ENCODE data around the gene MPZ. TPM values are rescaled to one million over a fixed set of nuclear protein-coding genes. Genes with fewer than 3 reads are reported as not detected.
"Not testable (repeated sequence)": the region's sequence is repeated elsewhere in the genome, so short reads cannot be mapped to it uniquely, and the experiment has no call there.

Gene MPZ
- total and polyA plus RNA-seq, 2 donors from 2014 or later: 3.0 to 4.1 TPM

DNA sequence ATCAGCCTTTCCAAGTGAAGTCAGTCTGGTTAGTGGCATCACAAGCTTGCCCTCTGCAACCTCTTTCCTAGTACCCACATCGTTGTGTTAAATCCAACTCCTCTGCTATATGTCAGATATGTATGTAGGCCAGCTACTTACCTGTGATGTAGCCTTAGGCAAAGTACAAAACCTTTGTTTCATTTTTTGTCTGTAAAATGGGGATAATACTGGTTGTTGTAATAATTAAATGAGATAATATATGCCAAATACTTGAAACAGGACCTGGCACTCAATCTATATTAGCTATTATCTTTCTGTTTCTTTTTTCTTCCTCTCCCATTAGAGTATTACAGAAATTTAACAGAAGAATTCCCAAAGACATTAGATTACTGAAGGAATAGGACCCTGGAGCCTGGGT, 50.0 kb downstream of the MPZ start:
- Histone ChIP-seq H3K36me3 (ENCODE audit: control insufficient read depth in 2 of 3, insufficient read depth in 3 of 3, low read length in 3 of 3) (no peaks in the 10 kb centered on the region), H3K27ac (ENCODE audit: low read depth in 2 of 2, low read length in 2 of 2) (no peak overlapping the region), H3K27me3 (ENCODE audit: control insufficient read depth, insufficient read depth, low read length) (peaks cover 4% of the 10 kb centered on the region), H3K4me1 (ENCODE audit: control insufficient read depth in 2 of 3, insufficient read depth in 2 of 3, low read depth in 1 of 3, low read length in 3 of 3) (peaks cover 0 to 6% (median 0%) of the 10 kb centered on the region in 3 donors), H3K9me3 (ENCODE audit: control insufficient read depth in 2 of 3, insufficient read depth in 1 of 3, low read length in 3 of 3) (peaks cover 0 to 3% (median 0%) of the 10 kb centered on the region in 3 donors), H3K4me3 (ENCODE audit: low read length in 3 of 3) (no peak overlapping the region), H3K9ac (ENCODE audit: low read length in 3 of 3) (no peak overlapping the region)
- FAIRE-seq (no peak), DNase-seq (no peak)
- intact Hi-C loops (cut with DNase I): no loop called here
- no peak for TF ChIP-seq CTCF (IDR thresholded peaks at IDR 0.05; ENCODE audit: borderline replicate concordance, extremely low read depth, insufficient read depth)

DNA sequence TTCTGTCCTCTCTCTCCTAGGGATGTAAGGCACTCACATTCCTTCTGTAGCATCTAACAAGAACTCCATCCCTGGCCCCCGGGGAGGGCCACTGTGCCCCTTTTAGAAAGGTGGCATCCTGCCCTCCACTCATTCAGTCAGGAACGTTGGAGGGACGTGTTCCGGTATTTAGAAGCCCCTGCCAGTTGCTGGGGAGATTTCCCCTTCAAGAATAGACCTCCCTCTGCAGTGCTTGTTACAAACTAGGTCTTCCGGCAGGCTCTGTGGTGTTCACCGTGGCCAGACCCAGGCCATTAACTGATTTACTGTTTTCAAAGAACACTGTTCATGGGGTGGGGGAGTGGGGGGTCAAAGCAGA, 50.4 kb downstream of the MPZ start:
- intact Hi-C loops (cut with DNase I): no loop called here
- no peak overlapping the region for H3K9ac ChIP-seq (ENCODE audit: low read length in 3 of 3)
- no peak for FAIRE-seq
- no peak for TF ChIP-seq CTCF (IDR thresholded peaks at IDR 0.05; ENCODE audit: borderline replicate concordance, extremely low read depth, insufficient read depth)
- H3K9me3 ChIP-seq (ENCODE audit: control insufficient read depth in 2 of 3, insufficient read depth in 1 of 3, low read length in 3 of 3): peaks cover 0 to 3% (median 0%) of the 10 kb centered on the region in 3 donors
- no peaks in the 10 kb centered on the region for H3K36me3 ChIP-seq (ENCODE audit: control insufficient read depth in 2 of 3, insufficient read depth in 3 of 3, low read length in 3 of 3)
- H3K27me3 ChIP-seq (ENCODE audit: control insufficient read depth, insufficient read depth, low read length): peaks cover 4% of the 10 kb centered on the region
- peaks cover 0 to 6% (median 0%) of the 10 kb centered on the region in 3 donors for H3K4me1 ChIP-seq (ENCODE audit: control insufficient read depth in 2 of 3, insufficient read depth in 2 of 3, low read depth in 1 of 3, low read length in 3 of 3)
- DNase-seq: no peak
- H3K4me3 ChIP-seq (ENCODE audit: low read length in 3 of 3): peak overlapping the region in 1 of 3 donors; percentile 52
- H3K27ac ChIP-seq (ENCODE audit: low read depth in 2 of 2, low read length in 2 of 2): no peak overlapping the region

GRCh38 chr1:161258439-161259344, 51.1 kb downstream of the MPZ start, which contains the start of gene PCP4L1:
TSS of gene PCP4L1 (plus strand) at chr1:161258745. CDS start at chr1:161258975, 230 bp downstream.
- Histone ChIP-seq H3K9ac (ENCODE audit: low read length in 3 of 3) (no peak within 1 kb of the TSS), H3K4me3 (ENCODE audit: low read length in 3 of 3) (peak within 1 kb of the TSS in 2 of 3 donors; percentile 34 to 52), H3K9me3 (ENCODE audit: control insufficient read depth in 2 of 3, insufficient read depth in 1 of 3, low read length in 3 of 3) (peaks cover 0 to 3% (median 0%) of the 10 kb centered on the region in 3 donors), H3K27ac (ENCODE audit: low read depth in 2 of 2, low read length in 2 of 2) (no peak within 1 kb of the TSS), H3K4me1 (ENCODE audit: control insufficient read depth in 2 of 3, insufficient read depth in 2 of 3, low read depth in 1 of 3, low read length in 3 of 3) (peaks cover 0 to 6% (median 0%) of the 10 kb centered on the region in 3 donors), H3K27me3 (ENCODE audit: control insufficient read depth, insufficient read depth, low read length) (peaks cover 4% of the 10 kb centered on the region), H3K36me3 (ENCODE audit: control insufficient read depth in 2 of 3, insufficient read depth in 3 of 3, low read length in 3 of 3) (no peaks in the 10 kb centered on the region)
- TF ChIP-seq CTCF (IDR thresholded peaks at IDR 0.05; ENCODE audit: borderline replicate concordance, extremely low read depth, insufficient read depth): no peak
- DNase-seq (peak; percentile 71 to 89 (median 79)), FAIRE-seq (no peak)
- intact Hi-C loops (cut with DNase I): no loop called here

- FAIRE-seq; H3K36me3 ChIP-seq (ENCODE audit: control insufficient read depth in 2 of 3, insufficient read depth in 3 of 3, low read length in 3 of 3); H3K4me1 ChIP-seq (ENCODE audit: control insufficient read depth in 2 of 3, insufficient read depth in 2 of 3, low read depth in 1 of 3, low read length in 3 of 3); intact Hi-C loops (cut with DNase I); H3K27me3 ChIP-seq (ENCODE audit: control insufficient read depth, insufficient read depth, low read length); H3K9me3 ChIP-seq (ENCODE audit: control insufficient read depth in 2 of 3, insufficient read depth in 1 of 3, low read length in 3 of 3); H3K4me3 ChIP-seq (ENCODE audit: low read length in 3 of 3); H3K27ac ChIP-seq (ENCODE audit: low read depth in 2 of 2, low read length in 2 of 2); H3K9ac ChIP-seq (ENCODE audit: low read length in 3 of 3); DNase-seq: not testable (repeated sequence)
These were observed 52.7 kb downstream of the MPZ start for GRCh38 chr1:161257109-161257508.

DNA sequence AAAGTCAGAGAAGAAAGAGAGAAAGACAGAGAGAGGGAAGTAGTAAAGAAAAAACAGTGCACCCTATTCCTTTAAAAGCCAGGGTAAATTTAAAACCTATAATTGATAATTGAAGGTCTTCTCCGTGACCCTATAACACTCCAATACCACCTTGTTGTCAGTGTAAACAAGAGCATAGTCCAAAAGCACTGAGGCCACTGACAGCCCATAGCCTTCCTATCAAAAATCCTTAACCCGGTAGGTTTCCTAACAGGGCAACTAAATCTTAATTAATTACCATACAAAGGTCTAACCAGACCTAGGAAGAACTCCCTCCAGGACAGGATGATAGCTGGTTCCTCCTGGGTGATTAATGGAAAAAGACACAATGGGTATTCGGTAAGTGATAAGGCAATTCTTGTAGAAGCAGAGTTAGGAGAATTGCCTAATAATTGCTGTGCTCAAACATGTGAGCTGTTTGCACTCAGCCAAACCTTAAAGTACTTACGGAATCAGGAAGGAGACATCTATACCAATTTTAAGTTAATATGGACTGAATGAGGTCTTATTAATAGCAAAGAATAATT, 53.7 kb downstream of the MPZ start:
- intact Hi-C loops (cut with DNase I); H3K36me3 ChIP-seq (ENCODE audit: control insufficient read depth in 2 of 3, insufficient read depth in 3 of 3, low read length in 3 of 3); DNase-seq; FAIRE-seq; H3K4me1 ChIP-seq (ENCODE audit: control insufficient read depth in 2 of 3, insufficient read depth in 2 of 3, low read depth in 1 of 3, low read length in 3 of 3); H3K9me3 ChIP-seq (ENCODE audit: control insufficient read depth in 2 of 3, insufficient read depth in 1 of 3, low read length in 3 of 3); H3K4me3 ChIP-seq (ENCODE audit: low read length in 3 of 3); H3K9ac ChIP-seq (ENCODE audit: low read length in 3 of 3); H3K27me3 ChIP-seq (ENCODE audit: control insufficient read depth, insufficient read depth, low read length); H3K27ac ChIP-seq (ENCODE audit: low read depth in 2 of 2, low read length in 2 of 2): not testable (repeated sequence)

DNA sequence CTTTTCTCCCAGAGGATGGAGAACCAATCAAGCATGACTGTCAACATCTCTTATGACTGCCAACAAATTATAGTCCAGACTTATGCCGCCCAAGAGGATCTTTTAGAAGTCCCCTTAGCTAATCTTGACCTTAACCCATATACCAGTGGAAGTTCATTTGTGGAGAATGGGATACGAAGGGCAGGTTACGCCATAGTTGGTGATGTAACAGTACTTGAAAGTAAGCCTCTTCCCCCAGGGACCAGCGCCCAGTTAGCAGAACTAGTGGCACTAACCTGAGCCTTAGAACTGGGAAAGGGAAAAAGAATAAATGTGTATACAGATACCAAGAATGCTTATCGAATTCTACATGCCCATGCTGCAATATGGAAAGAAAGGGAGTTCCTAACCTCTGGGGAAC, 54.5 kb downstream of the MPZ start:
- FAIRE-seq; H3K4me1 ChIP-seq (ENCODE audit: control insufficient read depth in 2 of 3, insufficient read depth in 2 of 3, low read depth in 1 of 3, low read length in 3 of 3); H3K9me3 ChIP-seq (ENCODE audit: control insufficient read depth in 2 of 3, insufficient read depth in 1 of 3, low read length in 3 of 3); intact Hi-C loops (cut with DNase I); DNase-seq; H3K27ac ChIP-seq (ENCODE audit: low read depth in 2 of 2, low read length in 2 of 2); H3K9ac ChIP-seq (ENCODE audit: low read length in 3 of 3); H3K27me3 ChIP-seq (ENCODE audit: control insufficient read depth, insufficient read depth, low read length); H3K36me3 ChIP-seq (ENCODE audit: control insufficient read depth in 2 of 3, insufficient read depth in 3 of 3, low read length in 3 of 3); H3K4me3 ChIP-seq (ENCODE audit: low read length in 3 of 3): not testable (repeated sequence)

Data from kidney (tissue), 14 donors.